Fibroblast of the aortic adventitia (primary cell): Measurements from ENCODE around the gene OOSP4B. TPM values are rescaled to one million over a fixed set of nuclear protein-coding genes. Genes with fewer than 3 reads are reported as not detected.

Experiments
- DNase-seq: peaks from one replicate; pipeline ENCODE4 v3.0.0-alpha.2; 2010; ENCODE audit warnings: low read depth
- H3K4me3 ChIP-seq: 2 replicates; pipeline ENCODE4 v1.5.1; 2011; ENCODE audit warnings: low read depth, mild to moderate bottlenecking, control low read depth, low read length, moderate library complexity
- CTCF ChIP-seq: IDR thresholded peaks from 2 replicates; pipeline ENCODE4 v1.5.1; 2011; ENCODE audit warnings: mild to moderate bottlenecking, low read length, control low read depth, inconsistent platforms; ENCODE audit not compliant: insufficient read depth
- total RNA-seq: library from RNA; depleted of rRNA; stranded (reverse); fragments of >200 nt; gene quantifications from 2 replicates; pipeline ENCODE4 v1.2.3, GENCODE V29; 2012; ENCODE audit warnings: low replicate concordance

OOSP4B gene
- total RNA-seq, 1 donor: not detected

- no peak for DNase-seq
- H3K4me3 ChIP-seq: no peak overlapping the region
- TF ChIP-seq CTCF: no peak
Measured at GRCh38 chr11:60078745-60079144, 61.8 kb downstream of the OOSP4B start.

GRCh38 chr11:60080535-60080934 is 63.6 kb downstream of the OOSP4B start:
- DNase-seq: no peak

More at GRCh38 chr11:60080535-60080934, 63.6 kb downstream of the OOSP4B start:
- no peak for TF ChIP-seq CTCF
- H3K4me3 ChIP-seq: no peak overlapping the region

Other genes starting within 250 kb of the OOSP4B start
- 25.7 and 29.3 TPM in 2 replicates for gene MRPL16, start 206.4 kb upstream of the OOSP4B start, total RNA-seq
- gene CBLIF, start 171.7 kb upstream of the OOSP4B start, total RNA-seq: not detected in 2 replicates
- not detected in 2 replicates for gene TCN1, start 150.7 kb upstream of the OOSP4B start, total RNA-seq
- gene OOSP3, start 138.4 kb upstream of the OOSP4B start, total RNA-seq: not detected in 2 replicates
- gene OOSP1, start 78.7 kb upstream of the OOSP4B start, total RNA-seq: not detected in 2 replicates
- gene OOSP4A, start 53.1 kb upstream of the OOSP4B start, total RNA-seq: not detected in 2 replicates
- gene OOSP2, start 23.2 kb downstream of the OOSP4B start, total RNA-seq: not detected in 2 replicates
- gene MS4A3, start 39.5 kb downstream of the OOSP4B start, total RNA-seq: not detected in 2 replicates
- 0.16 TPM in 1 of 2 replicates, not detected in the other for gene MS4A2, start 71.5 kb downstream of the OOSP4B start, total RNA-seq
- not detected in 2 replicates for gene MS4A6A, start 165.9 kb downstream of the OOSP4B start, total RNA-seq
- not detected in 2 replicates for gene MS4A4E, start 226.0 kb downstream of the OOSP4B start, total RNA-seq